Suprapubic skin (tissue), 4 donors: ENCODE data around the gene CLDN22.

Experiments used
- CTCF ChIP-seq, 2 donors: fragments of 200-600 bp in 1 of 2; fragments of 450-650 bp in 1 of 2; sonication (generic) in 1 of 2; IDR thresholded peaks; one replicate each; pipeline ENCODE4 v1.5.1; 2016 to 2019; ENCODE audit warnings: antibody characterized with exemption in 2 of 2, mild to moderate bottlenecking in 1 of 2, moderate library complexity in 1 of 2
- EP300 ChIP-seq: sonication (generic); formaldehyde crosslinking; IDR thresholded peaks from one replicate; pipeline ENCODE4 v1.6.1; 2017; ENCODE audit warnings: antibody characterized with exemption
- POLR2A ChIP-seq, 2 donors: fragments of 450-650 bp; IDR thresholded peaks; one replicate each; pipeline ENCODE4 v1.6.1; 2017; ENCODE audit warnings: antibody characterized with exemption in 2 of 2, mild to moderate bottlenecking in 2 of 2, moderate library complexity in 2 of 2
- POLR2AphosphoS5 ChIP-seq, 3 donors: sonication (generic); formaldehyde crosslinking; IDR thresholded peaks; one replicate each; pipeline ENCODE4 v1.6.1; 2017; ENCODE audit warnings: antibody characterized with exemption in 3 of 3

- TF ChIP-seq CTCF (IDR thresholded peaks at IDR 0.05): no peak
- TF ChIP-seq POLR2AphosphoS5 (IDR thresholded peaks at IDR 0.05): no peak
- no peak for TF ChIP-seq POLR2A (IDR thresholded peaks at IDR 0.05)
- TF ChIP-seq EP300: no peak
Measured at GRCh38 chr4:183358215-183358755, 38.2 kb upstream of the CLDN22 start.
